IMR-90 (cell line): ENCODE data around the gene MAGI2. TPM values are rescaled to one million over a fixed set of nuclear protein-coding genes. Genes with fewer than 3 reads are reported as not detected.
A peak's percentile ranks its signal among the peaks of the same experiment; 100 is the strongest.

Source experiments
- ATAC-seq: fragments of 200-7000 bp; cut with Tn5 transposase; 2 replicates; pipeline ENCODE4 v1.9.1; 2020; ENCODE audit warnings: low read depth, mild to moderate bottlenecking, moderate library complexity
- BruUV-seq: library from RNA; stranded (reverse); fragments of 400-500 nt; replicated peaks from 2 replicates; lab custom pipeline; 2021; lab: Mats Ljungman, UMichigan
- CTCF ChIA-PET: fragments of 300-600 bp; formaldehyde crosslinking; extraction: SDS; loops from one replicate; lab custom pipeline; 2021; ENCODE audit warnings: antibody characterized with exemption; lab: Yijun Ruan, JAX
- POLR2A ChIA-PET: fragments of 300-600 bp; sonication (Branson Sonifier 250); formaldehyde crosslinking; loops from one replicate; lab custom pipeline; 2022; ENCODE audit warnings: antibody characterized with exemption; ENCODE audit not compliant: unreplicated experiment; lab: Charles Lee
- DNase-seq: peaks from one replicate; pipeline ENCODE4 v3.0.0; 2013
- H2AFZ ChIP-seq: replicated peaks from 2 replicates; pipeline ENCODE3; 2013; ENCODE audit warnings: low read length, mild to moderate bottlenecking; ENCODE audit not compliant: poor library complexity
- H2AK5ac ChIP-seq: 2 replicates; pipeline ENCODE4 v1.6.1; 2013; ENCODE audit warnings: low read depth, low read length, inconsistent platforms
- H2AK9ac ChIP-seq: replicated peaks from 2 replicates; pipeline ENCODE3; 2013; ENCODE audit warnings: mild to moderate bottlenecking, low read depth, low read length, moderate library complexity; ENCODE audit not compliant: poor library complexity
- H2BK120ac ChIP-seq: 2 replicates; pipeline ENCODE4 v1.6.1; 2013; ENCODE audit warnings: low read depth, low read length, inconsistent platforms
- H2BK15ac ChIP-seq: 3 replicates; pipeline ENCODE4 v1.6.1; 2013; ENCODE audit warnings: low read depth, low read length, inconsistent platforms
- H2BK20ac ChIP-seq: 2 replicates; pipeline ENCODE4 v1.6.1; 2013; ENCODE audit warnings: low read depth, mild to moderate bottlenecking, inconsistent platforms, low read length, moderate library complexity
- H2BK5ac ChIP-seq: 2 replicates; pipeline ENCODE4 v1.6.1; 2013; ENCODE audit warnings: mild to moderate bottlenecking, low read depth, low read length, inconsistent platforms; ENCODE audit not compliant: poor library complexity, severe bottlenecking
- H3K14ac ChIP-seq: replicated peaks from 2 replicates; pipeline ENCODE4 v1.6.1; 2013; ENCODE audit warnings: low read depth, low read length, inconsistent platforms
- H3K18ac ChIP-seq: 2 replicates; pipeline ENCODE4 v1.6.1; 2013; ENCODE audit warnings: low read depth, low read length, control low read depth
- H3K23ac ChIP-seq: 2 replicates; pipeline ENCODE4 v1.6.1; 2013; ENCODE audit warnings: low read depth, low read length, inconsistent platforms
- H3K27ac ChIP-seq: 2 replicates; pipeline ENCODE4 v1.5.1; 2013; ENCODE audit warnings: mild to moderate bottlenecking, control low read depth, low read length; ENCODE audit not compliant: insufficient read depth
- H3K27me3 ChIP-seq: 2 replicates; pipeline ENCODE4 v1.6.1; 2013; ENCODE audit warnings: low read length; ENCODE audit not compliant: control insufficient read depth, insufficient read depth
- H3K36me3 ChIP-seq: 2 replicates; pipeline ENCODE4 v1.6.1; 2013; ENCODE audit warnings: low read length, mixed read lengths; ENCODE audit not compliant: control insufficient read depth, insufficient read depth
- H3K4ac ChIP-seq: 2 replicates; pipeline ENCODE4 v1.6.1; 2013; ENCODE audit warnings: low read depth, low read length, inconsistent platforms
- H3K4me1 ChIP-seq: 2 replicates; pipeline ENCODE4 v1.6.1; 2013; ENCODE audit warnings: low read length, mixed read lengths; ENCODE audit not compliant: control insufficient read depth, insufficient read depth
- H3K4me2 ChIP-seq: 2 replicates; pipeline ENCODE4 v1.6.1; 2013; ENCODE audit warnings: low read depth, mild to moderate bottlenecking, control low read depth, low read length, moderate library complexity
- H3K4me3 ChIP-seq: 2 replicates; pipeline ENCODE4 v1.5.1; 2013; ENCODE audit warnings: low read depth, mild to moderate bottlenecking, control low read depth, low read length, moderate library complexity; ENCODE audit not compliant: insufficient read depth
- H3K56ac ChIP-seq: 2 replicates; pipeline ENCODE4 v1.6.1; 2013; ENCODE audit warnings: low read length, inconsistent platforms; ENCODE audit not compliant: insufficient read depth; ENCODE audit errors: extremely low read depth
- H3K79me1 ChIP-seq, 2 experiments: 2 replicates each; pipeline ENCODE4 v1.6.1; 2013; ENCODE audit warnings: low read length in 2 of 2, inconsistent platforms in 1 of 2, low read depth in 1 of 2
- H3K9ac ChIP-seq: 2 replicates; pipeline ENCODE4 v1.6.1; 2013; ENCODE audit warnings: low read depth, low read length, control low read depth
- H3K9me1 ChIP-seq: 2 replicates; pipeline ENCODE4 v1.6.1; 2013; ENCODE audit warnings: low read length, inconsistent platforms; ENCODE audit not compliant: insufficient read depth
- H3K9me3 ChIP-seq: 2 replicates; pipeline ENCODE4 v1.6.1; 2013; ENCODE audit warnings: low read length; ENCODE audit not compliant: control insufficient read depth, insufficient read depth
- H4K20me1 ChIP-seq: 2 replicates; pipeline ENCODE4 v1.6.1; 2013; ENCODE audit warnings: low read length, inconsistent platforms; ENCODE audit not compliant: insufficient read depth
- H4K5ac ChIP-seq: 2 replicates; pipeline ENCODE4 v1.6.1; 2013; ENCODE audit warnings: mild to moderate bottlenecking, low read depth, low read length, control low read depth
- H4K8ac ChIP-seq, 2 experiments: 2 replicates each; pipeline ENCODE4 v1.6.1; 2013; ENCODE audit warnings: low read depth in 2 of 2, low read length in 2 of 2, control low read depth in 1 of 2, inconsistent platforms in 1 of 2
- H4K91ac ChIP-seq: 2 replicates; pipeline ENCODE4 v1.6.1; 2013; ENCODE audit warnings: low read depth, low read length, inconsistent platforms; ENCODE audit not compliant: insufficient read depth
- BHLHE40 ChIP-seq: fragments of 150-350 bp; IDR thresholded peaks from 2 replicates; pipeline ENCODE4 v1.6.1; 2016; ENCODE audit warnings: mild to moderate bottlenecking, low read depth, low read length
- CEBPB ChIP-seq: IDR thresholded peaks from 2 replicates; pipeline ENCODE4 v1.6.1; 2012; ENCODE audit warnings: low read depth, low read length, improper control_type of control experiment
- CHD1 ChIP-seq: IDR thresholded peaks from 2 replicates; pipeline ENCODE4 v1.6.1; 2012; ENCODE audit warnings: low read depth, low read length, improper control_type of control experiment
- MAFK ChIP-seq: IDR thresholded peaks from 2 replicates; pipeline ENCODE4 v1.6.1; 2012; ENCODE audit warnings: low read depth, low read length, improper control_type of control experiment
- MAZ ChIP-seq: IDR thresholded peaks from 2 replicates; pipeline ENCODE4 v1.6.1; 2012; ENCODE audit warnings: low read depth, mild to moderate bottlenecking, low read length, improper control_type of control experiment, moderate library complexity, borderline replicate concordance
- MXI1 ChIP-seq: IDR thresholded peaks from 2 replicates; pipeline ENCODE4 v1.6.1; 2012; ENCODE audit warnings: low read depth, mild to moderate bottlenecking, low read length, moderate library complexity, borderline replicate concordance
- NFE2L2 ChIP-seq: fragments of 150-350 bp; IDR thresholded peaks from 2 replicates; pipeline ENCODE4 v1.6.1; 2016; ENCODE audit warnings: low read depth, mild to moderate bottlenecking, low read length
- POLR2A ChIP-seq: IDR thresholded peaks from 2 replicates; pipeline ENCODE4 v1.6.1; 2012; ENCODE audit warnings: mild to moderate bottlenecking, low read depth, low read length
- RCOR1 ChIP-seq: IDR thresholded peaks from 2 replicates; pipeline ENCODE4 v1.6.1; 2012; ENCODE audit warnings: mild to moderate bottlenecking, low read length, improper control_type of control experiment; ENCODE audit not compliant: insufficient replicate concordance
- RFX5 ChIP-seq: IDR thresholded peaks from 2 replicates; pipeline ENCODE4 v1.8.0; 2012; ENCODE audit warnings: low read depth, mild to moderate bottlenecking, low read length, moderate library complexity
- SMC3 ChIP-seq: fragments of 150-350 bp; IDR thresholded peaks from 2 replicates; pipeline ENCODE4 v1.6.1; 2016; ENCODE audit warnings: low read depth, mild to moderate bottlenecking, antibody characterized with exemption, low read length, moderate library complexity
- WGBS, 2 experiments: methylation state at CpG; one replicate each; pipeline versions ENCODE4 v1.1.5 to v1.1.7; 2013; ENCODE audit warnings: missing lambda C conversion rate in 2 of 2; ENCODE audit not compliant: insufficient read length in 1 of 2; ENCODE audit errors: extremely low coverage in 2 of 2; 5-methylcytosine and 5-hydroxymethylcytosine counted together
- dilution Hi-C: fragments of 300-500 bp; cut with HindIII; formaldehyde crosslinking; loops from one replicate; pipeline ENCODE4 v1.14.3; 2018; ENCODE audit warnings: low sequenced_read_pairs; ENCODE audit not compliant: unreplicated experiment
- in situ Hi-C: fragments of 300-500 bp; cut with MboI; formaldehyde crosslinking; loops from 3 replicates; pipeline ENCODE4 v1.14.3; 2019; ENCODE audit warnings: low sequenced_read_pairs, inconsistent platforms, mixed read lengths
- intact Hi-C: fragments of 100-400 bp; cut with micrococcal nuclease; formaldehyde crosslinking; loops from 2 replicates; pipeline ENCODE4 v1.10.0; 2022
- polyA plus RNA-seq, 3 experiments: library from polyadenylated mRNA; depleted of rRNA; stranded (reverse); fragments of >200 nt; gene quantifications; 2 replicates each; pipeline ENCODE4 v1.2.3, GENCODE V29; 2012; ENCODE audit warnings: low replicate concordance in 1 of 3
- total RNA-seq: library from RNA; depleted of rRNA; stranded (reverse); fragments of >200 nt; gene quantifications from 2 replicates; pipeline ENCODE4 v1.2.3, GENCODE V29; 2012
- TF ChIP-seq, protein P1 (sequence below): fragments of 150-350 bp; IDR thresholded peaks from 2 replicates; pipeline ENCODE4 v1.6.1; 2016; ENCODE audit warnings: low read depth, mild to moderate bottlenecking, low read length, moderate library complexity, borderline replicate concordance
- TF ChIP-seq, protein P2 (sequence below): conservative IDR thresholded peaks from 2 replicates; pipeline ENCODE4 v1.5.1; 2012; ENCODE audit warnings: mild to moderate bottlenecking, low read depth, low read length, improper control_type of control experiment

The MAGI2 gene
- total and polyA plus RNA-seq, 2 of the 4 experiments (the other 2 are of a cell fraction): 2.5 to 17.9 TPM

DNA sequence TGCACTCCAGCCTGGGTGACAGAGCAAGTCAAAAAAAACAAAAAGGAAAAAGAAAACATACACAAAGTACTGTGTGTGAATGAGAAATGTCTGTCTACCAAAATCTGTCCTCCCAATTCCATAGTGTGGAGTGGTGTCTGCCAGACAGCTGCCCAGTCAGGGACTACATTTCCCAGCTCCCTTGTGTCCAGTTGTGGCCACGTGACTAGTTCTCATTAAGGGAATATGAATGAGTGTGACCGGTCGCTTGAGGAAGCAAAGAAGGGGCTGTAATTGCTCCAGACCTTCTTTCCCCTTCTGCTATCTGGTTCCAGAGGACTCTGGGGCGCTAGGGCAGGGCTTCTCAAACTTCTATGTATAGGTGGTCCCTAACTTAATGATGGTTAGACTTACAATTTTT is 1450.8 kb downstream of the MAGI2 start:
- H4K5ac ChIP-seq: no peak overlapping the region
- H3K4me2 ChIP-seq: no peak overlapping the region
- no peak overlapping the region for H3K18ac ChIP-seq
- H3K27ac ChIP-seq: no peak overlapping the region
- H3K9me3 ChIP-seq: no peaks in the 10 kb centered on the region
- no peak overlapping the region for H2BK15ac ChIP-seq
- no peak overlapping the region for H3K14ac ChIP-seq
- no peak overlapping the region for H2AK5ac ChIP-seq
- no peak overlapping the region for H3K23ac ChIP-seq
- no peaks in the 10 kb centered on the region for H3K4me1 ChIP-seq
- DNase-seq (no peak), ATAC-seq (no peak)
- no peaks in the 10 kb centered on the region for H3K79me1 ChIP-seq
- H3K27me3 ChIP-seq: no peaks in the 10 kb centered on the region
- intact Hi-C loops (no loop called here), in situ Hi-C loops (no loop called here), dilution Hi-C loops (no loop called here)
- no peak overlapping the region for H4K91ac ChIP-seq
- no peak overlapping the region for H4K8ac ChIP-seq
- no peaks in the 10 kb centered on the region for H3K9me1 ChIP-seq
- CTCF ChIA-PET: interaction anchor here (0.5 kb wide), 1 partner anchor 10 kb away, joined by 3 read pairs; no protein-coding TSS in a partner anchor
- H4K20me1 ChIP-seq: no peaks in the 10 kb centered on the region
- BruUV-seq: no TSS peak
- no peak overlapping the region for H2BK120ac ChIP-seq
- no peak overlapping the region for H3K9ac ChIP-seq
- no peak overlapping the region for H3K4ac ChIP-seq
- peak overlapping the region; percentile 32 for H2AFZ ChIP-seq
- POLR2A ChIA-PET: no interaction called here
- no peak overlapping the region for H2AK9ac ChIP-seq
- no peak overlapping the region for H3K4me3 ChIP-seq
- no peaks in the 10 kb centered on the region for H3K36me3 ChIP-seq
- H2BK5ac ChIP-seq: no peak overlapping the region
- no CpG with 5 or more reads among the region's 4 CpGs for WGBS, 2 experiments
- TF ChIP-seq, protein P1, sequence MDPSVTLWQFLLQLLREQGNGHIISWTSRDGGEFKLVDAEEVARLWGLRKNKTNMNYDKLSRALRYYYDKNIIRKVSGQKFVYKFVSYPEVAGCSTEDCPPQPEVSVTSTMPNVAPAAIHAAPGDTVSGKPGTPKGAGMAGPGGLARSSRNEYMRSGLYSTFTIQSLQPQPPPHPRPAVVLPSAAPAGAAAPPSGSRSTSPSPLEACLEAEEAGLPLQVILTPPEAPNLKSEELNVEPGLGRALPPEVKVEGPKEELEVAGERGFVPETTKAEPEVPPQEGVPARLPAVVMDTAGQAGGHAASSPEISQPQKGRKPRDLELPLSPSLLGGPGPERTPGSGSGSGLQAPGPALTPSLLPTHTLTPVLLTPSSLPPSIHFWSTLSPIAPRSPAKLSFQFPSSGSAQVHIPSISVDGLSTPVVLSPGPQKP: no peak
- TF ChIP-seq MXI1: no peak
- TF ChIP-seq SMC3: no peak
- no peak for TF ChIP-seq MAZ
- TF ChIP-seq RFX5: no peak
- no peak for TF ChIP-seq RCOR1
- TF ChIP-seq CHD1: no peak
- no peak for TF ChIP-seq NFE2L2
- TF ChIP-seq, protein P2, sequence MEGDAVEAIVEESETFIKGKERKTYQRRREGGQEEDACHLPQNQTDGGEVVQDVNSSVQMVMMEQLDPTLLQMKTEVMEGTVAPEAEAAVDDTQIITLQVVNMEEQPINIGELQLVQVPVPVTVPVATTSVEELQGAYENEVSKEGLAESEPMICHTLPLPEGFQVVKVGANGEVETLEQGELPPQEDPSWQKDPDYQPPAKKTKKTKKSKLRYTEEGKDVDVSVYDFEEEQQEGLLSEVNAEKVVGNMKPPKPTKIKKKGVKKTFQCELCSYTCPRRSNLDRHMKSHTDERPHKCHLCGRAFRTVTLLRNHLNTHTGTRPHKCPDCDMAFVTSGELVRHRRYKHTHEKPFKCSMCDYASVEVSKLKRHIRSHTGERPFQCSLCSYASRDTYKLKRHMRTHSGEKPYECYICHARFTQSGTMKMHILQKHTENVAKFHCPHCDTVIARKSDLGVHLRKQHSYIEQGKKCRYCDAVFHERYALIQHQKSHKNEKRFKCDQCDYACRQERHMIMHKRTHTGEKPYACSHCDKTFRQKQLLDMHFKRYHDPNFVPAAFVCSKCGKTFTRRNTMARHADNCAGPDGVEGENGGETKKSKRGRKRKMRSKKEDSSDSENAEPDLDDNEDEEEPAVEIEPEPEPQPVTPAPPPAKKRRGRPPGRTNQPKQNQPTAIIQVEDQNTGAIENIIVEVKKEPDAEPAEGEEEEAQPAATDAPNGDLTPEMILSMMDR: no peak
- no peak for TF ChIP-seq POLR2A
- no peak for TF ChIP-seq BHLHE40
- TF ChIP-seq CEBPB: no peak
- no peak for TF ChIP-seq MAFK
- no peak overlapping the region for H3K56ac ChIP-seq
- no peak overlapping the region for H2BK20ac ChIP-seq
